Upper lobe of left lung (tissue), 6 donors: ENCODE results near the gene PARVA. TPM values are rescaled to one million over a fixed set of nuclear protein-coding genes. Genes with fewer than 3 reads are reported as not detected.

Experiments
- ATAC-seq, 2 donors: fragments of 200-7000 bp; cut with Tn5 transposase; one replicate each; pipeline ENCODE4 v1.9.1; 2022; ENCODE audit warnings: mild to moderate bottlenecking in 2 of 2, moderate library complexity in 2 of 2; ENCODE audit not compliant: low FRiP score in 2 of 2
- DNase-seq, 2 donors: peaks; one replicate each; pipeline ENCODE4 v3.0.0-alpha.2; 2019 to 2020
- H3K27ac ChIP-seq, 4 donors: fragments of 200-600 bp; sonication (generic); one replicate each; pipeline ENCODE4 v1.5.1; 2016 to 2019
- H3K27me3 ChIP-seq, 4 donors: fragments of 200-600 bp; sonication (generic); one replicate each; pipeline ENCODE4 v1.5.1; 2017 to 2019
- H3K36me3 ChIP-seq, 4 donors: fragments of 200-600 bp; sonication (generic); one replicate each; pipeline ENCODE4 v1.5.1; 2016 to 2019
- H3K4me1 ChIP-seq, 4 donors: fragments of 200-600 bp; sonication (generic); one replicate each; pipeline ENCODE4 v1.5.1; 2018 to 2019
- H3K4me3 ChIP-seq, 4 donors: fragments of 200-600 bp; sonication (generic); one replicate each; pipeline ENCODE4 v1.5.1; 2017 to 2019; ENCODE audit warnings: mild to moderate bottlenecking in 2 of 4, moderate library complexity in 1 of 4
- H3K9me3 ChIP-seq, 4 donors: fragments of 200-600 bp; sonication (generic); one replicate each; pipeline ENCODE4 v1.5.1; 2018 to 2019
- CTCF ChIP-seq, 6 experiments: fragments of 450-650 bp in 4 of 6; fragments of 200-600 bp in 2 of 6; sonication (generic) in 2 of 6; IDR thresholded peaks; one replicate each; pipeline ENCODE4 v1.5.1; 2016 to 2019; ENCODE audit warnings: antibody characterized with exemption in 6 of 6
- EP300 ChIP-seq, 4 donors: sonication (generic); formaldehyde crosslinking; IDR thresholded peaks; one replicate each; pipeline ENCODE4 v1.5.1; 2017; ENCODE audit warnings: antibody characterized with exemption in 4 of 4, control low read depth in 2 of 4
- POLR2A ChIP-seq, 4 donors: fragments of 450-650 bp; IDR thresholded peaks; one replicate each; pipeline ENCODE4 v1.5.1; 2016 to 2017; ENCODE audit warnings: antibody characterized with exemption in 4 of 4, mild to moderate bottlenecking in 2 of 4
- POLR2AphosphoS5 ChIP-seq, 2 donors: sonication (generic); formaldehyde crosslinking; IDR thresholded peaks; one replicate each; pipeline ENCODE4 v1.5.1; 2017; ENCODE audit warnings: antibody characterized with exemption in 2 of 2
- WGBS, 2 donors: methylation state at CpG; one replicate each; pipeline ENCODE4 v1.1.5; 2017 to 2018; 5-methylcytosine and 5-hydroxymethylcytosine counted together
- total RNA-seq, 6 donors: library from RNA; depleted of rRNA in 4 of 6; stranded (reverse); fragments of >200 nt in 4 of 6; gene quantifications; one replicate each; pipeline versions ENCODE4 v1.1.0 to v1.2.1, GENCODE V29; 2016 to 2021
- donor health status: DM: no; HTN: no; CAD: no; lungs with moderate emphysema.
- donor health status: DM: no; HTN: yes; CAD: no; lungs with severe emphysema.

The PARVA gene
- total RNA-seq, 6 donors from 2014 or later = 36.7 to 73.5 (median 58.0) TPM

- Histone ChIP-seq H3K4me1 (peaks cover 0 to 14% (median 10%) of the 10 kb centered on the region in 4 donors), H3K9me3 (no peaks in the 10 kb centered on the region), H3K4me3 (no peak overlapping the region), H3K27me3 (no peaks in the 10 kb centered on the region), H3K27ac (no peak overlapping the region), H3K36me3 (no peaks in the 10 kb centered on the region)
- 44 to 65% methylated on average over 8 to 9 of the region's 9 CpGs for WGBS, 2 donors
- TF ChIP-seq CTCF (IDR thresholded peaks at IDR 0.05) = no peak
- no peak for TF ChIP-seq POLR2AphosphoS5 (IDR thresholded peaks at IDR 0.05)
- no peak for TF ChIP-seq POLR2A (IDR thresholded peaks at IDR 0.05)
- TF ChIP-seq EP300 (IDR thresholded peaks at IDR 0.05) = no peak
- no peak for ATAC-seq
- peak; percentile 21 to 40 for DNase-seq
Measured at GRCh38 chr11:12543596-12544415, 166.4 kb downstream of the PARVA start.

GRCh38 chr11:12544986-12545775 lies 167.8 kb downstream of the PARVA start:
- no peak for DNase-seq
- WGBS, 2 donors = 93% methylated on average over 13 of the region's 13 CpGs

GRCh38 chr11:12546122-12546521 lies 168.8 kb downstream of the PARVA start:
- Histone ChIP-seq H3K27me3 (no peaks in the 10 kb centered on the region), H3K36me3 (no peaks in the 10 kb centered on the region), H3K9me3 (no peaks in the 10 kb centered on the region), H3K27ac (no peak overlapping the region), H3K4me1 (peaks cover 0 to 7% (median 6%) of the 10 kb centered on the region in 4 donors), H3K4me3 (no peak overlapping the region)
- DNase-seq = no peak
- ATAC-seq = no peak
- 93 to 96% methylated on average over 8 of the region's 8 CpGs for WGBS, 2 donors
- TF ChIP-seq POLR2A (IDR thresholded peaks at IDR 0.05) = no peak
- no peak for TF ChIP-seq EP300 (IDR thresholded peaks at IDR 0.05)
- no peak for TF ChIP-seq CTCF (IDR thresholded peaks at IDR 0.05)
- no peak for TF ChIP-seq POLR2AphosphoS5 (IDR thresholded peaks at IDR 0.05)

More at GRCh38 chr11:12544986-12545775, 167.8 kb downstream of the PARVA start:
- no peak overlapping the region for H3K4me3 ChIP-seq
- peak in 1 of 2 donors; percentile 42 for ATAC-seq
- peaks cover 0 to 12% (median 8%) of the 10 kb centered on the region in 4 donors for H3K4me1 ChIP-seq
- no peaks in the 10 kb centered on the region for H3K36me3 ChIP-seq
- TF ChIP-seq POLR2A (IDR thresholded peaks at IDR 0.05) (no peak), POLR2AphosphoS5 (IDR thresholded peaks at IDR 0.05) (no peak), EP300 (IDR thresholded peaks at IDR 0.05) (no peak), CTCF (IDR thresholded peaks at IDR 0.05) (no peak)
- no peak overlapping the region for H3K27ac ChIP-seq
- H3K27me3 ChIP-seq = no peaks in the 10 kb centered on the region
- no peaks in the 10 kb centered on the region for H3K9me3 ChIP-seq

- Histone ChIP-seq H3K4me1 (peaks cover 0 to 7% (median 4%) of the 10 kb centered on the region in 4 donors), H3K9me3 (no peaks in the 10 kb centered on the region), H3K4me3 (no peak overlapping the region), H3K27ac (no peak overlapping the region), H3K36me3 (no peaks in the 10 kb centered on the region), H3K27me3 (no peaks in the 10 kb centered on the region)
- ATAC-seq (no peak), DNase-seq (no peak)
- 84 to 87% methylated on average over 5 of the region's 5 CpGs for whole genome bisulfite sequencing, 2 donors
- no peak for TF ChIP-seq EP300 (IDR thresholded peaks at IDR 0.05)
- no peak for TF ChIP-seq POLR2AphosphoS5 (IDR thresholded peaks at IDR 0.05)
Measured at GRCh38 chr11:12546660-12547059, 169.3 kb downstream of the PARVA start.

- Histone ChIP-seq H3K4me1 (peaks cover 0 to 7% (median 4%) of the 10 kb centered on the region in 4 donors), H3K27ac (peak overlapping the region in 1 of 4 donors; percentile 39), H3K9me3 (no peaks in the 10 kb centered on the region), H3K27me3 (no peaks in the 10 kb centered on the region), H3K4me3 (no peak overlapping the region), H3K36me3 (no peaks in the 10 kb centered on the region)
- WGBS, 2 donors = 74 to 83% methylated on average over 5 of the region's 5 CpGs
- DNase-seq (no peak), ATAC-seq (no peak)
- TF ChIP-seq CTCF (IDR thresholded peaks at IDR 0.05) (no peak), EP300 (IDR thresholded peaks at IDR 0.05) (no peak), POLR2A (IDR thresholded peaks at IDR 0.05) (no peak), POLR2AphosphoS5 (IDR thresholded peaks at IDR 0.05) (no peak)
Measured at GRCh38 chr11:12547953-12548650, 170.7 kb downstream of the PARVA start.
